Mesodermal cell (in vitro differentiated cells): ENCODE measurements around the gene WFDC10B. TPM values are rescaled to one million over a fixed set of nuclear protein-coding genes. Genes with fewer than 3 reads are reported as not detected.

Experiments used
- H3K27ac ChIP-seq: 2 replicates; pipeline ENCODE4 v1.7.0; 2013; ENCODE audit warnings: mild to moderate bottlenecking, low read depth, low read length, moderate library complexity; ENCODE audit not compliant: severe bottlenecking
- H3K36me3 ChIP-seq: 2 replicates; pipeline ENCODE4 v1.7.1; 2013; ENCODE audit warnings: mild to moderate bottlenecking, low read length, moderate library complexity; ENCODE audit not compliant: control insufficient read depth, insufficient read depth
- H3K4me1 ChIP-seq: one replicate; pipeline ENCODE4 v1.7.1; 2013; ENCODE audit warnings: mild to moderate bottlenecking, low read length; ENCODE audit not compliant: insufficient read depth, control insufficient read depth, poor library complexity, severe bottlenecking
- H3K4me3 ChIP-seq: 2 replicates; pipeline ENCODE4 v1.7.0; 2013; ENCODE audit warnings: low read length, control low read depth, mild to moderate bottlenecking; ENCODE audit not compliant: insufficient read depth, poor library complexity, severe bottlenecking; ENCODE audit errors: extremely low read depth
- H3K9me3 ChIP-seq: 2 replicates; pipeline ENCODE4 v1.7.1; 2013; ENCODE audit warnings: mild to moderate bottlenecking, low read length, moderate library complexity; ENCODE audit not compliant: control insufficient read depth
- WGBS, 2 experiments: methylation state at CpG; one replicate each; pipeline ENCODE4 v1.1.5; 2013; ENCODE audit warnings: missing lambda C conversion rate in 2 of 2; ENCODE audit not compliant: insufficient coverage in 2 of 2; 5-methylcytosine and 5-hydroxymethylcytosine counted together
- polyA plus RNA-seq, 2 experiments: library from polyadenylated mRNA; stranded (reverse); fragments of 50-300 nt; gene quantifications; one replicate each; pipeline ENCODE4 v1.2.3, GENCODE V29; 2013

Gene WFDC10B
- not detected for polyA plus RNA-seq (2013, experiment 1 of 2)
- polyA plus RNA-seq (2013, experiment 2 of 2) = not detected

DNA sequence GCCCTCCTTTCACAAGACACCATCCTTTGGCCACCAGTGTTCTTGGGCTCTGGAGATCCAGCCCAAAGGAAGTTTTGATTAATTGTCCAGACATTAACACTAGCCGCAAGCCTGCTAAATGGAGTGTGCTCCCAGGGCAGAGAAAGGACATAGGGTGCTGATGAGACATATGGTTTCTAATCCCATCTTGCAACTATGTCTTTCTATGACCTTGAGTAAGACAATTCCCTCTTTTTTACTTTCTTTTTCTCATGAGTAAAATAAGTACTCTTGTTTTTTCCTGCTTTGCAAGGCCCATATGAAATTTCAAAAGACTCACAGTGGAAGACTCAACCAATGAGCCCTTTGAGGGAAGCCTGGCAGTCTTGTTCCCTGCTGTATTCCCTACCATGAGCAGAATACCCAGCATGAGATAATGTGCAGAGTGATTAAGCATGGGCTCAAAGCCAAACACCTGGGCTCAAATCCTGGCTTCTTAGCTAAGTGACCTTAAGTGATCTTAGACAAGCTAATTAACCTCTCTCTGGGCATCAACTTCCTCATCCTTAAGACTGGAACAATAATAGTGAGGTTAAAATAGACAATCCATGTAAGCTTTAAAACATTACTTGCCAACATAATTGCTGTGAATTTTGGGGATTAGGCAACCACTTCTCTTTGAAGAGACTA, at the start of gene WFDC10B:
WFDC10B (minus strand) TSS at position 51 of the 669 bp plus-strand sequence. CDS start 19,027 bp downstream, outside the sequence.
- Histone ChIP-seq H3K36me3 (no peaks in the 10 kb centered on the region), H3K27ac (no peak within 1 kb of the TSS), H3K9me3 (no peaks in the 10 kb centered on the region), H3K4me3 (no peak within 1 kb of the TSS), H3K4me1 (no peaks in the 10 kb centered on the region)
- 89% methylated on average over 1 of the region's 1 CpG; no CpG with 5 or more reads in 1 of the 2 experiments for WGBS, 2 experiments

- H3K4me3 ChIP-seq = no peak overlapping the region
- no peaks in the 10 kb centered on the region for H3K9me3 ChIP-seq
- no peaks in the 10 kb centered on the region for H3K36me3 ChIP-seq
- WGBS, 2 experiments = 80 to 86% methylated on average over 1 to 2 of the region's 3 CpGs
- no peak overlapping the region for H3K27ac ChIP-seq
- H3K4me1 ChIP-seq = no peaks in the 10 kb centered on the region
These were observed 47.9 kb upstream of the WFDC10B start for GRCh38 chr20:45752746-45753145.

DNA sequence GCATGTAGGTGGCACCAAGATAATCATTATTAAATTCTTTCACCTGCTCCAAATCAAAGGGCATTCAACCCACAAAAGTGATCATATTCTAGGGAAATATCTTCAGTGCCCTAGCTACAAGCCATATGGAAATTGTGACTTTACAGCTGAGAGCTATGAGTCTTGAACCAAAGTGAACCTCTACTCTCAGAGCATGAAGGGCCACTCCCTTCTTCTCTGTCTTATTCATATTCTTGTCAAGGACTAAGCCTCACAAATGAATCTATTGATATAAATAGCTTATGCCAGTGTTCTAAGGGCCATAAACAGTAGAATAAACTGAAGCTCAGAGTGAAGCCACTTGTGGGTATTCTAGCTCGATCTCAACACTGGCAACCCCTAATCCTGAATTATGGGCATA, 46.9 kb upstream of the WFDC10B start:
- no peaks in the 10 kb centered on the region for H3K9me3 ChIP-seq
- no peak overlapping the region for H3K27ac ChIP-seq
- 60 to 100% methylated on average over 1 of the region's 1 CpG for WGBS, 2 experiments
- no peaks in the 10 kb centered on the region for H3K36me3 ChIP-seq
- H3K4me3 ChIP-seq = no peak overlapping the region
- H3K4me1 ChIP-seq = no peaks in the 10 kb centered on the region

- Histone ChIP-seq H3K36me3 (no peaks in the 10 kb centered on the region), H3K27ac (no peak overlapping the region), H3K4me3 (no peak overlapping the region), H3K4me1 (no peaks in the 10 kb centered on the region), H3K9me3 (no peaks in the 10 kb centered on the region)
These were observed 40.2 kb upstream of the WFDC10B start for GRCh38 chr20:45745015-45745414.

- WGBS, 2 experiments = 96 to 100% methylated on average over 2 to 3 of the region's 4 CpGs
- Histone ChIP-seq H3K4me1 (no peaks in the 10 kb centered on the region), H3K27ac (no peak overlapping the region), H3K4me3 (no peak overlapping the region), H3K9me3 (no peaks in the 10 kb centered on the region), H3K36me3 (no peaks in the 10 kb centered on the region)
These were observed 37.8 kb upstream of the WFDC10B start for GRCh38 chr20:45742596-45742995.

DNA sequence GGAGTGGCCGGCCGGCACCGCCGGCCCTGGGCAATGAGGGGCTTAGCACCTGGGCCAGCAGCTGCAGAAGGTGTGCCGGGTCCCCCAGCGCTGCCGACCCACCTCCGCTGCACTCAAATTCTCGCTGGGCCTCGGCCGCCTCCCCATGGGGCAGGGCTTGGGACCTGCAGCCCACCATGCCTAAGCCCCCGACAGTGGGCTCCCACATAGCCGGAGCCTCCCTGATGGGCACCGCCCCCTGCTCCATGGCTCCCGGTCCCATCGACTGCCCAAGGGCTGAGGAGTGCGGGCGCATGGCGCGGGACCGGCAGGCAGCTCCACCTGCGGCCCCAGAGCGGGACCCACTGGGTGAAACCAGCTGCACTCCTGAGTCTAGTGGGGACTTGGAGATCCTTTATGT, 31.2 kb upstream of the WFDC10B start:
- Histone ChIP-seq H3K9me3 (peaks cover 19% of the 10 kb centered on the region), H3K36me3 (no peaks in the 10 kb centered on the region), H3K4me3 (no peak overlapping the region), H3K4me1 (no peaks in the 10 kb centered on the region), H3K27ac (no peak overlapping the region)
- WGBS, 2 experiments = 95 to 96% methylated on average over 22 to 23 of the region's 23 CpGs

GRCh38 chr20:45735552-45735951, 30.7 kb upstream of the WFDC10B start:
- Histone ChIP-seq H3K36me3 (no peaks in the 10 kb centered on the region), H3K27ac (no peak overlapping the region), H3K4me1 (no peaks in the 10 kb centered on the region), H3K4me3 (no peak overlapping the region), H3K9me3 (peaks cover 19% of the 10 kb centered on the region)
- 91 to 92% methylated on average over 8 of the region's 8 CpGs for WGBS, 2 experiments

- H3K4me3 ChIP-seq = no peak overlapping the region
- H3K9me3 ChIP-seq = peaks cover 19% of the 10 kb centered on the region
- no peaks in the 10 kb centered on the region for H3K4me1 ChIP-seq
- no peaks in the 10 kb centered on the region for H3K36me3 ChIP-seq
- no peak overlapping the region for H3K27ac ChIP-seq
These were observed 27.4 kb upstream of the WFDC10B start for GRCh38 chr20:45732199-45732598.

GRCh38 chr20:45727044-45727443, 22.2 kb upstream of the WFDC10B start:
- peaks cover 7% of the 10 kb centered on the region for H3K9me3 ChIP-seq
- H3K4me3 ChIP-seq = no peak overlapping the region
- no peaks in the 10 kb centered on the region for H3K4me1 ChIP-seq
- no CpG with 5 or more reads among the region's 2 CpGs for WGBS, 2 experiments
- H3K36me3 ChIP-seq = no peaks in the 10 kb centered on the region
- no peak overlapping the region for H3K27ac ChIP-seq

DNA sequence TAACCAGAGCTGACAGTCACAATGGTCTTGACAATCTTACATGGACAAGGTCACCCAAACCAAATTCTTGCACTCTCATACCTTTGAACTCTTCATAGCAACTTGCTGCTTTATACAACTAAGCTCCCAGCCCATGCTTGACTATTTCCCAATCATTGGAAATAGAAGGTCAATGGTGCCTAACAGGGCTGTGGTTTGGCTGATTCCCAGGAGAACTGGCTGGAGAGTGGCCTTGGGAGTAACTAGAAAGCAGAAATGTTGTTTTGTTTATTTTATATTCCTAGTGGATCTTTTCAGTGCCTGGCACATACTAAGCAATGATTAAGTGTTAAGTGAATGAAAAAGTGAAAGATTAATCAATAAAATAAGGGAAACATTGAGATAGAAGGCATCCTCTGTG, 20.3 kb upstream of the WFDC10B start:
- no peaks in the 10 kb centered on the region for H3K36me3 ChIP-seq
- no peak overlapping the region for H3K4me3 ChIP-seq
- no peaks in the 10 kb centered on the region for H3K4me1 ChIP-seq
- H3K9me3 ChIP-seq = no peaks in the 10 kb centered on the region
- H3K27ac ChIP-seq = no peak overlapping the region

DNA sequence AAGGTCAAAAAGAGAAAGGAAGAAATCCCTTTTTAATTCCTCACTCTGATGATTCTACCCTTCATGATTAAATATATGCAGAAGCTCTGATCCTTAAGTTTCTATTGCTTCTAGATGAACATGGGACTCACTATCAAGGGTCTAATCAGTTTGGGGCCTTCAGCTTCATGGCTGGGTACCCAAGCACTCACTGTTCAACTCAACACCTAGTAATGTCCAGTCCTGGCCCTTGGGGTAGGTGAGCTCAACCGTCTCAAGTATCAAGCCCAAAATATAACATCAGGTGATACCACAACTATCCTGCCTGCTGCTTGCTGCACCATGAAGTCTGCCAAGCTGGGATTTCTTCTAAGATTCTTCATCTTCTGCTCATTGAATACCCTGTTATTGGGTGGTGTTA, 17.2 kb upstream of the WFDC10B start, which contains the start of gene SPINT4:
SPINT4 (plus strand) TSS at position 301 of the 400 bp plus-strand sequence; CDS start at position 322, 21 bp downstream.
- Histone ChIP-seq H3K27ac (no peak within 1 kb of the TSS), H3K4me1 (no peaks in the 10 kb centered on the region), H3K9me3 (no peaks in the 10 kb centered on the region), H3K36me3 (no peaks in the 10 kb centered on the region), H3K4me3 (no peak within 1 kb of the TSS)
- WGBS, 2 experiments = 67% methylated on average over 1 of the region's 1 CpG; no CpG with 5 or more reads in 1 of the 2 experiments
